ENCODE data around the gene CDCA8. TPM values are rescaled to one million over a fixed set of nuclear protein-coding genes. Genes with fewer than 3 reads are reported as not detected.
A peak's percentile ranks its signal among the peaks of the same experiment; 100 is the strongest.

Gene CDCA8
- total RNA-seq, 2 donors from 2014 or later = 0.27 to 0.35 TPM

DNA sequence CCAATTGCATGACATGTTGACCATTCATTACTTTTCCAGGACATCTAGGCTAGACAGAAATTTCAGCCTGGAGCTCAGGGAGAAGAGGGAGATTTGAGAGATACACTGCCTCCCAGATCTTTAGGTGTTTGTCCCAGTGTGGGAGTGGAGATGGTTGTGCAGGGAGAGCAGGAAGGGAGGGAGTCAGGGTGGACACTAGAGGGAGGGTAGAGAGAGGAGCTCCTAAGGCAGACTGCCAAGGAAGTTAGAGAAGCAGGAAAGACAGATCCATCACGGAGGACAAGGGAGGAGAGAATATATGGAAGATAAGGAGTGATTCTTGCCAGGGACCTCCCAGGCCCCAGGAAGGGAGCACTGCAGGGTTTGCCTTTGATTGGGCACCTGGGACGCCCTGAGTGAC, 8.7 kb downstream of the CDCA8 start:
- Histone ChIP-seq H3K27me3 (replicated peaks; ENCODE audit: insufficient read depth) (no peaks in the 10 kb centered on the region), H3K9me3 (no peaks in the 10 kb centered on the region), H3K27ac (no peak overlapping the region), H3K4me3 (no peak overlapping the region), H3K36me3 (no peaks in the 10 kb centered on the region), H3K4me1 (ENCODE audit: control insufficient read depth in 1 of 2, low read depth in 2 of 2) (no peaks in the 10 kb centered on the region)
- TF ChIP-seq, protein P1, sequence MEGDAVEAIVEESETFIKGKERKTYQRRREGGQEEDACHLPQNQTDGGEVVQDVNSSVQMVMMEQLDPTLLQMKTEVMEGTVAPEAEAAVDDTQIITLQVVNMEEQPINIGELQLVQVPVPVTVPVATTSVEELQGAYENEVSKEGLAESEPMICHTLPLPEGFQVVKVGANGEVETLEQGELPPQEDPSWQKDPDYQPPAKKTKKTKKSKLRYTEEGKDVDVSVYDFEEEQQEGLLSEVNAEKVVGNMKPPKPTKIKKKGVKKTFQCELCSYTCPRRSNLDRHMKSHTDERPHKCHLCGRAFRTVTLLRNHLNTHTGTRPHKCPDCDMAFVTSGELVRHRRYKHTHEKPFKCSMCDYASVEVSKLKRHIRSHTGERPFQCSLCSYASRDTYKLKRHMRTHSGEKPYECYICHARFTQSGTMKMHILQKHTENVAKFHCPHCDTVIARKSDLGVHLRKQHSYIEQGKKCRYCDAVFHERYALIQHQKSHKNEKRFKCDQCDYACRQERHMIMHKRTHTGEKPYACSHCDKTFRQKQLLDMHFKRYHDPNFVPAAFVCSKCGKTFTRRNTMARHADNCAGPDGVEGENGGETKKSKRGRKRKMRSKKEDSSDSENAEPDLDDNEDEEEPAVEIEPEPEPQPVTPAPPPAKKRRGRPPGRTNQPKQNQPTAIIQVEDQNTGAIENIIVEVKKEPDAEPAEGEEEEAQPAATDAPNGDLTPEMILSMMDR (IDR thresholded peaks at IDR 0.05) = no peak
- no peak for DNase-seq (ENCODE audit: low spot score)
- no peak for ATAC-seq (ENCODE audit: insufficient number of reproducible peaks, low FRiP score, low read depth)

DNA sequence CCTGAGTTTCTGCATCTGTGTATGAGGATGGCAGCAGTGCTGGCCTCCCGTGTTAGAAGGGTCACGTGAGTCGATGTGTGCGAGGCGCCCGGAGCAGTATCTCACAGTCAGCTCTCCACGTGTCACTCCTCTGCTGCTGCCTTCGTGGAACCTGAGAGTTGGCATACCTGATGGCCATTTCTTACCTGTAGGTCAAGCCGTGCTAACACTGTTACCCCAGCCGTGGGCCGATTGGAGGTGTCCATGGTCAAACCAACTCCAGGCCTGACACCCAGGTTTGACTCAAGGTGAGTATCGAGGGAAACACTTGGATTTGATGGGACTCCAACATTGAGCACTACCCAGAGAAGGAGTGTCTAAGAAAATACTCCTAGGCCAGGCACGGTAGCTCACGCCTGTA, 10.7 kb downstream of the CDCA8 start:
- no peak for DNase-seq (ENCODE audit: low spot score)
- Histone ChIP-seq H3K4me3 (no peak overlapping the region), H3K27ac (no peak overlapping the region), H3K9me3 (no peaks in the 10 kb centered on the region), H3K4me1 (ENCODE audit: control insufficient read depth in 1 of 2, low read depth in 2 of 2) (no peaks in the 10 kb centered on the region), H3K27me3 (replicated peaks; ENCODE audit: insufficient read depth) (no peaks in the 10 kb centered on the region), H3K36me3 (no peaks in the 10 kb centered on the region)
- no peak for ATAC-seq (ENCODE audit: insufficient number of reproducible peaks, low FRiP score, low read depth)
- TF ChIP-seq, protein P1 (IDR thresholded peaks at IDR 0.05) = no peak

DNA sequence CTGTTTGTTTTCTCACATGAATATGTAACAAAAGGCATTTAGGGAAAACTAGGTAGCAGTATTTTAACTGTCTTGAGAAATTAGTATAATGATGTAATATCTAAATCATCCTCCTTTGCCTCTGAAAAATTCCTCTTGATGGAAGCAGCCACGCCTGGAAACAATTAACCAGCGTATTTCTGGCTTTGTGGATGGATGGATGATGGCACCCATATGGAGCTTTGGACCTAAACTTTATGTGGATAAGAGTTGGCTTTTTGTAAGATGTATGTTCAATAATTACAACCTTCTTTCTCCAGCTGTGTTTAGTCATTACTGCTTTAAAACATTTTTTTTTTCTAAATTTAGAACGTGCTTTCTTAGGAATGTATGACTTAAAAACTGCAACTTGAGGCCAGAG, 12.7 kb downstream of the CDCA8 start:
- DNase-seq (ENCODE audit: low spot score) = no peak
- no peak overlapping the region for H3K27ac ChIP-seq
- H3K9me3 ChIP-seq = no peaks in the 10 kb centered on the region
- H3K36me3 ChIP-seq = peaks cover 3% of the 10 kb centered on the region
- TF ChIP-seq, protein P1 (IDR thresholded peaks at IDR 0.05) = no peak
- H3K4me3 ChIP-seq = no peak overlapping the region
- no peaks in the 10 kb centered on the region for H3K4me1 ChIP-seq (ENCODE audit: control insufficient read depth in 1 of 2, low read depth in 2 of 2)
- ATAC-seq (ENCODE audit: insufficient number of reproducible peaks, low FRiP score, low read depth) = no peak
- H3K27me3 ChIP-seq (replicated peaks; ENCODE audit: insufficient read depth) = no peaks in the 10 kb centered on the region

DNA sequence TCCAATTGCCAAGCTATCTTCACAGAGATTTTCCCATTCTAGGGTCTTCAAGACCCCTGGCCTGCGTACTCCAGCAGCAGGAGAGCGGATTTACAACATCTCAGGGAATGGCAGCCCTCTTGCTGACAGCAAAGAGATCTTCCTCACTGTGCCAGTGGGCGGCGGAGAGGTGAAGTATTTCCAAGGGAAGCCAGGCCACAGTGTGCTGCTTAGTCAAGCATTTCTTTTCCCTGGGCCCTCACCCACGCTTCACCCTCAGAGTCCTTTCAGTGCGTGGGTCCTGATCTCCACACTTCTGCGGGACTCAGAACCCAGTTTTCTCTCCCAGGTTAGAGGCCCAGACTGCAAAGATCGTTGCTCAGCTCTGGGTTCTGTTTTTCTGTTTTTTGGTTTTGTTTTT, 13.1 kb downstream of the CDCA8 start:
- ATAC-seq (ENCODE audit: insufficient number of reproducible peaks, low FRiP score, low read depth) = peak; percentile 20
- no peaks in the 10 kb centered on the region for H3K27me3 ChIP-seq (replicated peaks; ENCODE audit: insufficient read depth)
- TF ChIP-seq, protein P1 (IDR thresholded peaks at IDR 0.05) = no peak
- H3K9me3 ChIP-seq = no peaks in the 10 kb centered on the region
- no peaks in the 10 kb centered on the region for H3K4me1 ChIP-seq (ENCODE audit: control insufficient read depth in 1 of 2, low read depth in 2 of 2)
- no peak for DNase-seq (ENCODE audit: low spot score)
- H3K4me3 ChIP-seq = no peak overlapping the region
- peaks cover 3% of the 10 kb centered on the region for H3K36me3 ChIP-seq
- H3K27ac ChIP-seq = no peak overlapping the region

DNA sequence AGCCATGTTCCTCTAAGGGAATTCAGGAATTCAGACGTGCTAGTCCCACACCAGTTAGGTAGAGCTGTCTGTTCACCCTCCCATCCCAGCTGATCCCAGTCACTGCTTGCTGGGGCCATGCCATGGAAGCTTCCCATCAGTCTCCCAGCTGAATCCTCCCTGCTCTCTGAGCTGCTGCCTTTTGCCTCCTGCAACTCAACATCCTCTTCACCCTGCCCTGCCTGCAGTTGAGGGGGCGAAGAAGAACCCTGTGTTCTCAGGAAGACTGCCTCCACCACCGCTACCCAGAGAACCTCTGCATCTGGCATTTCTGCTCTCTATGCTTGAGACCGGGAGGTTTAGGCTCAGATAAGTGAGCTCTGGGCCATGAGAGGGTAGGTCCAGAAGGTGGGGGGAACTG, 16.2 kb downstream of the CDCA8 start:
- Histone ChIP-seq H3K36me3 (peaks cover 3% of the 10 kb centered on the region), H3K4me3 (no peak overlapping the region), H3K27me3 (replicated peaks; ENCODE audit: insufficient read depth) (no peaks in the 10 kb centered on the region), H3K27ac (no peak overlapping the region), H3K4me1 (ENCODE audit: control insufficient read depth in 1 of 2, low read depth in 2 of 2) (no peaks in the 10 kb centered on the region), H3K9me3 (no peaks in the 10 kb centered on the region)
- TF ChIP-seq, protein P1 (IDR thresholded peaks at IDR 0.05) = no peak
- no peak for DNase-seq (ENCODE audit: low spot score)
- no peak for ATAC-seq (ENCODE audit: insufficient number of reproducible peaks, low FRiP score, low read depth)

Measured in thoracic aorta (tissue), 2 donors.